ENCODE results near the gene KEL.

Gene KEL

GRCh38 chr7:142905759-142906158 lies 56.4 kb downstream of the KEL start:
- H3K4me3 ChIP-seq (ENCODE audit: low read depth, low read length), result no peak overlapping the region
- no peaks in the 10 kb centered on the region for H3K4me1 ChIP-seq (ENCODE audit: control insufficient read depth, insufficient read depth, low read length)
- peaks cover 5% of the 10 kb centered on the region for H3K9me3 ChIP-seq (ENCODE audit: control insufficient read depth, insufficient read depth, low read length)
- H3K27me3 ChIP-seq (ENCODE audit: control insufficient read depth, insufficient read depth, low read length), result no peaks in the 10 kb centered on the region
- no peak overlapping the region for H3K9ac ChIP-seq (ENCODE audit: low read depth, low read length)
- no peaks in the 10 kb centered on the region for H3K36me3 ChIP-seq (ENCODE audit: control insufficient read depth, insufficient read depth, low read length)

- H3K9ac ChIP-seq (ENCODE audit: low read depth, low read length), result no peak overlapping the region
- no peaks in the 10 kb centered on the region for H3K27me3 ChIP-seq (ENCODE audit: control insufficient read depth, insufficient read depth, low read length)
- no peaks in the 10 kb centered on the region for H3K36me3 ChIP-seq (ENCODE audit: control insufficient read depth, insufficient read depth, low read length)
- H3K9me3 ChIP-seq (ENCODE audit: control insufficient read depth, insufficient read depth, low read length), result peaks cover 5% of the 10 kb centered on the region
- no peak overlapping the region for H3K4me3 ChIP-seq (ENCODE audit: low read depth, low read length)
- no peaks in the 10 kb centered on the region for H3K4me1 ChIP-seq (ENCODE audit: control insufficient read depth, insufficient read depth, low read length)
Measured at GRCh38 chr7:142904128-142904527, 58.0 kb downstream of the KEL start.

DNA sequence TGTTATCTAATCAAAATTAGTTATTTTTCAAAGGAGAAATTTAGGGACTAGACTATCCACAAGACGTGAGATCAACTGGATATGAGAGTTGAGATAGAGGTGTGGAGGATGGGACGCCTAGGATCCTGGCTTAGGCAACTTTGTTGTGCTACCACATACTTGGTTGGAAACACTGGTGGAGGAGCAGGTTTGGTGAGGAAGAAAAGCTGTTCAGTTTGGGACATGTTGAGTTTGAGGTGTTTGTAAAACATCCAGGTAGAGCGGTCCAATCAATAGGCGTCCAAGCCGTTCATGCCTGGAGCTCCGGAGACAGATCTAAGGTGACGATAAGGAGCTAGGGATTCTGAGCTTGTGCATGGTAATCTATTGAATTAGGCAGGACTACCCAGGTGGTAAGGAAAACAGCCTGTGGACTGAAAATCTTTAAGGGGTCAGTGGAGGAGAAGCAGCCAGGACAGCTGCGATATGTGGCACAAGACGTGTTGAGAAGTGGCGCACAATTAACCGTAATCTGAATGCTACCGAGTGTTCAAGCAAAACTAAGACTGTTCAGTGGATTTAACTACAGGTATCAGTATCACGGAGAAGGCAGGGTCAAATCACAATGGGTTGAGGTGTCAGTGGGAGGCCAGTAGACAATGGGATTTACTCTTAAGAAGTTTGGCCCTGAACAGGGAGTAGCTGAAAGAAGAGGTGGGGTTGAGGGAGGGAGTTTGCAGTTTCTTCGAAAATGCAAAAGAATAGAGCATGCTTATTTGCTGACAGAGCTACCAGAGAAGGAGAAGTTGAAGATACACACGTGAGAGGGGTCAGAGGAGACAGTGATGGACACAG lies 60.5 kb downstream of the KEL start:
- Histone ChIP-seq H3K36me3 (ENCODE audit: control insufficient read depth, insufficient read depth, low read length) (no peaks in the 10 kb centered on the region), H3K4me3 (ENCODE audit: low read depth, low read length) (no peak overlapping the region), H3K9ac (ENCODE audit: low read depth, low read length) (no peak overlapping the region), H3K27me3 (ENCODE audit: control insufficient read depth, insufficient read depth, low read length) (no peaks in the 10 kb centered on the region), H3K9me3 (ENCODE audit: control insufficient read depth, insufficient read depth, low read length) (peaks cover 5% of the 10 kb centered on the region), H3K4me1 (ENCODE audit: control insufficient read depth, insufficient read depth, low read length) (peaks cover 2% of the 10 kb centered on the region)

GRCh38 chr7:142899661-142900060 lies 62.5 kb downstream of the KEL start:
- Histone ChIP-seq H3K4me3 (ENCODE audit: low read depth, low read length) (no peak overlapping the region), H3K4me1 (ENCODE audit: control insufficient read depth, insufficient read depth, low read length) (peaks cover 2% of the 10 kb centered on the region), H3K27me3 (ENCODE audit: control insufficient read depth, insufficient read depth, low read length) (no peaks in the 10 kb centered on the region), H3K9ac (ENCODE audit: low read depth, low read length) (no peak overlapping the region), H3K36me3 (ENCODE audit: control insufficient read depth, insufficient read depth, low read length) (no peaks in the 10 kb centered on the region), H3K9me3 (ENCODE audit: control insufficient read depth, insufficient read depth, low read length) (peaks cover 3% of the 10 kb centered on the region)

DNA sequence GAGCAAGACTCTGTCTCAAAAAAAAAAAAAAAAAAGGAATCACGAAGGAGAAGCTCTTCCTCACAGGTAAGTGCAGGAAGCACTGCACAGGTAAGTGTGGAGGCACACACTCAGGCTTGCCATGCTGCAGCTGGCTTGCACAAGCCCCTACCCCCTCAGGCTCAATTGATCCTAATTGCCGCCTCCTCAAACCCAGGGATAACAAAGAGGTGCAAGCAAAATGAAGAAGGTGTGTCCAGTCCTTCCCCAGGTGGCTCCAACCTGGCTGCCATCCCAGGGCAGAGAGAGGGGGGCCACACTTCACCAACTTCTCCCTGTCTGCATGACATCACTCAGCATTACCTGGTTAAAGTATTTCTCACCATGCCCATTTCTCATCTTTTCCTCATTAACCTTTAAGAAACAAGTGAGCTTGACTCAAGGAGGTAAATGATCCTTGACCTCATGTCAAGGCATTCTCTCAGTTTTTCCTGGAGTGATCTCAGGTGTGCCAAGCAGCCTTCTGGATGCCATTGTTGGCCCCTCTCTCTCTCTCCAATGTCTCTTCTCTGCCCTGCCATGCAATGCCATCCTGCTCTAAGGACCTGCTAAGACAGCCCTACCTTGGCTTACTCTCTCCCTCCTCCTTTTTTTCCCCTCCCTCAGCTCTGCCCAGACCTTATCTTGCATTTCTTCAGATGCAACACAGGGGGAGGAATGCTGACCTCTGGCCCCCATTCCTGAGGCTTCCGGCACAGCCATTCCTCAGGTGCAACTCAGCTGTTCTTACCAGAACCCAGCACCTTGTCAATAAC lies 63.6 kb downstream of the KEL start:
- Histone ChIP-seq H3K36me3 (ENCODE audit: control insufficient read depth, insufficient read depth, low read length) (no peaks in the 10 kb centered on the region), H3K9ac (ENCODE audit: low read depth, low read length) (no peak overlapping the region), H3K4me1 (ENCODE audit: control insufficient read depth, insufficient read depth, low read length) (peaks cover 2% of the 10 kb centered on the region), H3K9me3 (ENCODE audit: control insufficient read depth, insufficient read depth, low read length) (peaks cover 3% of the 10 kb centered on the region), H3K27me3 (ENCODE audit: control insufficient read depth, insufficient read depth, low read length) (no peaks in the 10 kb centered on the region), H3K4me3 (ENCODE audit: low read depth, low read length) (no peak overlapping the region)

GRCh38 chr7:142897691-142898090 lies 64.5 kb downstream of the KEL start:
- peaks cover 3% of the 10 kb centered on the region for H3K9me3 ChIP-seq (ENCODE audit: control insufficient read depth, insufficient read depth, low read length)
- no peaks in the 10 kb centered on the region for H3K27me3 ChIP-seq (ENCODE audit: control insufficient read depth, insufficient read depth, low read length)
- H3K4me1 ChIP-seq (ENCODE audit: control insufficient read depth, insufficient read depth, low read length), result peaks cover 2% of the 10 kb centered on the region
- no peaks in the 10 kb centered on the region for H3K36me3 ChIP-seq (ENCODE audit: control insufficient read depth, insufficient read depth, low read length)
- H3K4me3 ChIP-seq (ENCODE audit: low read depth, low read length), result no peak overlapping the region
- H3K9ac ChIP-seq (ENCODE audit: low read depth, low read length), result no peak overlapping the region

GRCh38 chr7:142896741-142897379 lies 65.3 kb downstream of the KEL start:
- Histone ChIP-seq H3K9me3 (ENCODE audit: control insufficient read depth, insufficient read depth, low read length) (no peaks in the 10 kb centered on the region), H3K9ac (ENCODE audit: low read depth, low read length) (no peak overlapping the region), H3K36me3 (ENCODE audit: control insufficient read depth, insufficient read depth, low read length) (no peaks in the 10 kb centered on the region), H3K27me3 (ENCODE audit: control insufficient read depth, insufficient read depth, low read length) (no peaks in the 10 kb centered on the region), H3K4me3 (ENCODE audit: low read depth, low read length) (no peak overlapping the region), H3K4me1 (ENCODE audit: control insufficient read depth, insufficient read depth, low read length) (peaks cover 2% of the 10 kb centered on the region)

- H3K4me1 ChIP-seq (ENCODE audit: control insufficient read depth, insufficient read depth, low read length), result peaks cover 2% of the 10 kb centered on the region
- H3K36me3 ChIP-seq (ENCODE audit: control insufficient read depth, insufficient read depth, low read length), result no peaks in the 10 kb centered on the region
- H3K9me3 ChIP-seq (ENCODE audit: control insufficient read depth, insufficient read depth, low read length), result no peaks in the 10 kb centered on the region
- H3K27me3 ChIP-seq (ENCODE audit: control insufficient read depth, insufficient read depth, low read length), result no peaks in the 10 kb centered on the region
- no peak overlapping the region for H3K4me3 ChIP-seq (ENCODE audit: low read depth, low read length)
- no peak overlapping the region for H3K9ac ChIP-seq (ENCODE audit: low read depth, low read length)
Measured at GRCh38 chr7:142896151-142896550, 66.0 kb downstream of the KEL start.

DNA sequence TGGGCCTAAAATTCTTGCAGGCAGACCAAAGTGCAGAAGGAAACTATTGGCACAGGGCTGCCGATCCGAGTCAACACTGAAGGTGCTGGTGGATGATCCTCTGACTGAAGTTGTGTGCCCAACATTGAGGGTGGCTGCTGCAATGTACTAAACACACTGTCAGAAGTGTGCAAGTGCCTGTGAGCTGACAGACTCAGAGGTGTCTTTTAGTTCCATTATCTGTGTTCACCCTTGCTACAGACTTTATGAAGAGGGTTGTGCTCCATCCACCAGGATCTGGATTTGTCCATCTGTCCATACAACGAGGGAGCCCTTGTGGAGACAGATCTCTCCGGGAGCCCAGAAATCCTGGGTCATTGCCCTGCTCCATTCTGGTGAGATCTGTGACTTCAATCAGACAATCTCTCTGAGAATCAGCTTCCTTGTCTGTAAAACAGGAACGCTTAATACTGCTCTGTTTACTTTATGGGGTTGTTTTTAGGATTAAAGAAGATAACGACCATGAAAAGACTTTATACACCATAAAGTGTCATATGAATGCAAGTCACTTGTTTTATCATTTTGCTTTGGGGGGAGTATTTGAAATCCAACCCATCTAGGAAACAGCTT lies 67.1 kb downstream of the KEL start:
- Histone ChIP-seq H3K4me1 (ENCODE audit: control insufficient read depth, insufficient read depth, low read length) (peaks cover 2% of the 10 kb centered on the region), H3K27me3 (ENCODE audit: control insufficient read depth, insufficient read depth, low read length) (no peaks in the 10 kb centered on the region), H3K9me3 (ENCODE audit: control insufficient read depth, insufficient read depth, low read length) (no peaks in the 10 kb centered on the region), H3K36me3 (ENCODE audit: control insufficient read depth, insufficient read depth, low read length) (no peaks in the 10 kb centered on the region), H3K4me3 (ENCODE audit: low read depth, low read length) (no peak overlapping the region), H3K9ac (ENCODE audit: low read depth, low read length) (no peak overlapping the region)

- peaks cover 2% of the 10 kb centered on the region for H3K4me1 ChIP-seq (ENCODE audit: control insufficient read depth, insufficient read depth, low read length)
- no peak overlapping the region for H3K9ac ChIP-seq (ENCODE audit: low read depth, low read length)
- no peaks in the 10 kb centered on the region for H3K27me3 ChIP-seq (ENCODE audit: control insufficient read depth, insufficient read depth, low read length)
- H3K4me3 ChIP-seq (ENCODE audit: low read depth, low read length), result no peak overlapping the region
- no peaks in the 10 kb centered on the region for H3K36me3 ChIP-seq (ENCODE audit: control insufficient read depth, insufficient read depth, low read length)
- H3K9me3 ChIP-seq (ENCODE audit: control insufficient read depth, insufficient read depth, low read length), result no peaks in the 10 kb centered on the region
Measured at GRCh38 chr7:142894112-142894984, 67.8 kb downstream of the KEL start.

DNA sequence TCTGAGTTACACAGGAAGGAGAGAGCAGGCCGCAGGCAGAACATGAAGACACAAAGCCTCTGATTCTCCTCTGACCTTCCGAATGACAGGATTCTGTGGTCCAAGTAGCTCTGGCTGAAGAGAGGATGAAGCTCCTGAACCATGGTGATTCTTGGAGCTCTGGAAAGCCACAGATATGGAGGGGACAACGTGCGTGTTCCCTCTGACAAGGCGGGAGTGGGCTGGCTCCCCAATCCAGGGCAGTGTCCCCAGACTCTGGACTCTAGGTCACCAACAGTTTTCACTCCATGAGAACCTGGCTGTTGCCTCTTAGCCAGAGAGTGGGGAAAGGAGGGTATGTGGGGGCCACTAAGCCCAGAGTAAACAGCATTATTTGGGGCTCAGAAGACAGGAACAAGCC lies 69.2 kb downstream of the KEL start:
- H3K9ac ChIP-seq (ENCODE audit: low read depth, low read length), result no peak overlapping the region
- H3K36me3 ChIP-seq (ENCODE audit: control insufficient read depth, insufficient read depth, low read length), result no peaks in the 10 kb centered on the region
- no peak overlapping the region for H3K4me3 ChIP-seq (ENCODE audit: low read depth, low read length)
- no peaks in the 10 kb centered on the region for H3K9me3 ChIP-seq (ENCODE audit: control insufficient read depth, insufficient read depth, low read length)
- H3K27me3 ChIP-seq (ENCODE audit: control insufficient read depth, insufficient read depth, low read length), result no peaks in the 10 kb centered on the region
- no peaks in the 10 kb centered on the region for H3K4me1 ChIP-seq (ENCODE audit: control insufficient read depth, insufficient read depth, low read length)
